ENCODE measurements around the gene HELQ. TPM values are rescaled to one million over a fixed set of nuclear protein-coding genes. Genes with fewer than 3 reads are reported as not detected.
A peak's percentile ranks its signal among the peaks of the same experiment; 100 is the strongest.

Gene HELQ
- total and polyA plus RNA-seq, 2 of the 13 experiments (the other 11 are each of a cell fraction or from before 2014, with no cell fraction given) = 6.6 to 10.8 TPM

DNA sequence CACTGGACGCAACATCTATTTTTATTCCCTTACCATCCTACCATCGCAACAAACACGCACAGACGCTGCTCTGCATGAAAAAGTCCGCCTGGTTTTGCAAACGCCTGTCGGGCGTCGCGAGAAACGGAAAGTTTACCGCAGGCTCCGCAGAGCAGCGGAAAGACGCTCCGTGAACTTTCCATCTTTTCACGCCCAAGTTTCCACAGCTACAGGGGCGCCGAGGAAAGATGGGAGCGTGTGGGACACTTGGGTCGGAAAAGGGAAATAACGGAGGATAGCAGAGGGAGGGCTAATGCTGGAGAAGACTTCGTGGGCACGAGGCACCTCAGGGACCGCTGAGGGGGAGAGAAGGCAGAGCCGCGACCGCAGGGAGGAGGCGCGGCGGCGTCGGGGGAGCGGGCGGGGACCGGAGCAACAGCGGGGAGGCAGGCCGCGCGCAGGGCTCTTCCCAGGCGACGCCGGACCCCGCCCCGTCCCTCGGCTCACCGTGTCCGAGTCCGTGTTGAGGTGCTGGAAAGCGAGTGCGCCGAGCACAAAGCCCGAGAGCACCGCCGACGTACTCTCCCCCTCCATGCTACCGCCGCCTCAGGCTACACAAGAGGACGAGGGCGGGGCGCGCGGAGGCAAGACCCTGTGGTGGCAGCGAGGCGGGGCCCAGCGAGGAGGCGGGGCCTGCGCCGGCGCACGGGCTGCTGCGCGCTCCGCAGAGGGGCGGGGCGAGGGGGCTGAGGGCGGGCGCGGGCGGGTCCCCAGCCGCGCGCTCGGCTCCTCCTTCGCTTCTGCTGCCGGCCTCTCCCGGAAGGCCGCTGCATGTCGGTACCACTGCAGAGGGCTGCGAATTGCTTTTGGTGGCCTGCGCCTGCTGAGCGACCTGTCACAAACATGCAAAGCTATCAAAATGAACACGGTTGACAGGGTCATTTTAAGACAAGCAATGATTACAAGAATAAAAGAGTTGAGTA is 29.2 kb upstream of the HELQ start, which contains the start of gene ABRAXAS1 (continued):
- TF ChIP-seq HBP1 (CRISPR knock-in tag; IDR thresholded peaks at IDR 0.05; ENCODE audit: low read depth) (peak; percentile 78; the same call in 1 of the 2 replicates), FIP1L1 (IDR thresholded peaks at IDR 0.05; ENCODE audit: borderline replicate concordance, insufficient read depth, low read depth, low read length) (no peak), MEIS2 (CRISPR knock-in tag; IDR thresholded peaks at IDR 0.05) (peak; percentile 56; the same call in 1 of the 2 replicates), NR2F6 (IDR thresholded peaks at IDR 0.05) (no peak), NR2F6 (CRISPR knock-in tag; IDR thresholded peaks at IDR 0.05) (no peak), GATA4 (IDR thresholded peaks at IDR 0.05; ENCODE audit: borderline replicate concordance, low read depth) (no peak), ZNF318 (CRISPR knock-in tag; IDR thresholded peaks at IDR 0.05) (no peak), ETV5 (CRISPR knock-in tag; IDR thresholded peaks at IDR 0.05; ENCODE audit: borderline replicate concordance) (peak; percentile 41; the same call in 1 of the 2 replicates), ZNF251 (CRISPR knock-in tag; IDR thresholded peaks at IDR 0.05) (peak; percentile 40; the same call in 1 of the 2 replicates), HMG20B (CRISPR knock-in tag; conservative IDR thresholded peaks at IDR 0.05) (no peak), HNF4G (IDR thresholded peaks at IDR 0.05; ENCODE audit: borderline replicate concordance, low read depth, low read length) (peak; percentile 18; the same call in 1 of the 2 replicates), HNF4G (CRISPR knock-in tag; IDR thresholded peaks at IDR 0.05; ENCODE audit: borderline replicate concordance, low read depth) (peak; percentile 27), NR3C1 (CRISPR knock-in tag; IDR thresholded peaks at IDR 0.05) (no peak), MIER3 (CRISPR knock-in tag; IDR thresholded peaks at IDR 0.05; ENCODE audit: borderline replicate concordance) (no peak; the same call in 1 of the 2 replicates), ZNF230 (CRISPR knock-in tag; IDR thresholded peaks at IDR 0.05) (peak; percentile 57; the same call in 1 of the 2 replicates), ERF (CRISPR knock-in tag; IDR thresholded peaks at IDR 0.05) (peak; percentile 19; the same call in 1 of the 2 replicates), KLF6 (CRISPR knock-in tag; IDR thresholded peaks at IDR 0.05) (0 out of 2 replicates have a peak, but pooled peaks have one; percentile 66), ZNF547 (CRISPR knock-in tag; IDR thresholded peaks at IDR 0.05) (peak; percentile 93), MED8 (CRISPR knock-in tag; IDR thresholded peaks at IDR 0.05; ENCODE audit: insufficient replicate concordance) (no peak)
- TF ChIP-seq, protein P1, sequence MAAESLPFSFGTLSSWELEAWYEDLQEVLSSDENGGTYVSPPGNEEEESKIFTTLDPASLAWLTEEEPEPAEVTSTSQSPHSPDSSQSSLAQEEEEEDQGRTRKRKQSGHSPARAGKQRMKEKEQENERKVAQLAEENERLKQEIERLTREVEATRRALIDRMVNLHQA (CRISPR knock-in tag; IDR thresholded peaks at IDR 0.05) = no peak
